NCI-H345 treated with DMSO at 0.1 percent for 48 hours (cell line): ENCODE results near the gene MS4A18.
"Not testable (repeated sequence)": the region's sequence is repeated elsewhere in the genome, so short reads cannot be mapped to it uniquely, and the experiment has no call there.

ENCODE experiments used
- DNase-seq: peaks from one replicate; lab custom pipeline; 2025; ENCODE audit not compliant: unreplicated experiment; lab: John Stamatoyannopoulos, UW

MS4A18 gene

DNA sequence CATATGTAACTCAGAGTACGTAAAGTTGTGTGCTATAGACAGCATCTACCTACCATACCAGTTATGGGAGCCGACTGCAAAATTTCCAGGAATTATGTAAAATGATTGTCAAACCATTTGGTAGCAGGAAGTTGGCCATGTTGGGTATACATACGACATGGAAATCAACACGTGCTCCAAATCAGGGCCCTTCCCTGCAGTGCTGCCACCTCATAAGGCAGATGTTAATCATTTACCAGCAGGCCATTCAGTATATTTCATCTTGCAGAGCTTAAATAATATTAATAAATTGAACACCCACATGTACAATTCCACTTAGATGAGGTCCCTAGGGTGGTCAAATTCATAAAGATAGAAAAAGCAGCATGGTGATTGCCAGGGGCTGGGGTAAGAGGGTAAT is 9.8 kb downstream of the MS4A18 start:
- DNase-seq = no peak

DNA sequence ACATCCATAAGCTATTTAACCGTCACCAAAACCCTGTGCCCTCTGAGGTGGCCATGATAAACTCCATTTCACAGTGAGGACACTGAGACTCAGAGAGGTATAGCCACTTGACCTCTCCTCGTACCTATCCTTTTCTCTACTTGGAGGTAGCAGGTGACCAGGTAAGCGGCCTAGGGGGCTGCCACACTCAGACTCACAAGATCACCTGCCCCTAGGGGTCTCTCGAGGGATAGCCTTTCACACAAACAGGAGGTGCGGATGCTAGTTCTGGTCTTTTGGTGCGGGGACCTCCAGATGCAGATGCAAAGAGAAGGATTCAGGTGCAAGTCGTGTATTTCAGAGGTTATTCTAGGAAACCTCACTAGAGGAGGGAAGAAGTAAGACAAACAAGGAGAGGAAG is 14.6 kb downstream of the MS4A18 start:
- DNase-seq = no peak

DNA sequence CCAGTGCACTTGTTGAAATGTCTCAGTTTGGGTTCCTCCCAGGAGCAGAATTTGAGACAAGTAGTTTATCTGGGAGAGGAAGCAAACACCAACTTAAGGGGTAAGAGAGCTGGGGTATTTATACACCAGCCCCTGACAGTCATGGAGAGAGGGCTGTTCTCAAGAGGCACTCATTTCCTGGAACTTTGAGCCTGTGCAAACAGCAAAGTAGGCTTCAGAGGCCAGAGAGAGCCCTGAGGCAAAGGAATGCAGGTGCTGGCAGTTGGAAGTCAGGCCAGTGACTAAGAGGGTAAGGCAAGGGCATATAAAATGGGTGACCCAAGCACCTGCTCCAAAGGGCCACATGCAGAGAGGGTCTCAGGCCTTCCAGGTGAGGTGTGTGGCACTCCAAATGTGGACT is 16.1 kb downstream of the MS4A18 start:
- DNase-seq = no peak

DNA sequence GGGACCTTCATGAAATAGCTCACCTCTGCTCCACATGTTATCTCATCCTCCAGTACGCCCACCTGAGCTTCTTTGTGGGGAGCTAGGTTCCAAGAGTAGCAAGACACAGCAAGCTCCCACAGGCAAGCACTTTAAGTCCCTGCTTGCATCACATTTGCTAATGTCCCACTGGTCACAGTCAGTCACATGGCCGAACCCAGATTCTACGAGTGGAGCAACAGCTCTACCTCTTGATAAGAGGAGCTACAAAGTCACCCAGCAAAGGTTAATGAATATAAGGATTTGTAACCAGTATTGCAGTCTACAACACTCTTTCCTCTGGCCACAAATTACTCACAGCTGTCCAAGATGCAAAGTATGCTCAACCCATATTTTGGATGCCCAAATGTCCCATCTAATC is 16.9 kb downstream of the MS4A18 start:
- no peak for DNase-seq

DNA sequence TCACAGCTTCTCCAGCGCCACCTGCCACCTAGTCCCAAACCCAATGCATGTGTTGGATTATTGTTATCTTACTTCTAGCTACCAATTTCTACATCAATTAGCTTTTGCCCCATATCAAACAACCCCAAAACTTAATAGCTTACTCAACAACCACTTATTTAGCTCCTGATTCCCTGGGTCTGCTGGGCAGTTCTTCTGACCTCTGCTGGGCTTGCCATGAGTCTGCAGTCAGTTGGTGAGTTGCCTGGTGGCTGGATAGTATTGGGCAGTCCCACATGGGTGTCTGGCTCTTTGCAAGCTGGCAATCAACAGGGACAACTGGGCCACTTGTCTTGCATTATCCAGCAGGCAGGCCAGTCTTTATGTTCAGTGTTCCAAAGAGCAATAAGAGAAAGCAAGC is 18.5 kb downstream of the MS4A18 start:
- DNase-seq = no peak

DNA sequence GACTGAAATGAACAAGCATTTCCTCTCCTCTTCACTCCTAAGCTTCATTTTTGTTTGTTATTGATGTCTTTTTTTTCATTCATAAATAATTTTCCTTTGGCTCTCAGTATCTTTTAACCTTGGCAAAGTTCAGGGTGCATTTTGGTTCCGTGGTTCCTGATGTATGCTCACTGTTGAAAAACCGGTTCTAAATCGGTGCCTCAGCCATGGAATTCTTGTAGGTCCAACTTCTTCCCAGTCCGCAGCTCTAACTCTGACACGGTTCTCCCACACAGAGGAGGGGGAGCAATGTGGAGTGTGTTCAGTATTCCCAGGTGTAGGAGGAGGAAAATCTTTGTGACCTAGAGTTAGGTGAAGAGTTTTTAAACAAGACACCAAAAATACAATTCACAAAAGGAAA is 19.6 kb downstream of the MS4A18 start:
- DNase-seq = no peak

DNA sequence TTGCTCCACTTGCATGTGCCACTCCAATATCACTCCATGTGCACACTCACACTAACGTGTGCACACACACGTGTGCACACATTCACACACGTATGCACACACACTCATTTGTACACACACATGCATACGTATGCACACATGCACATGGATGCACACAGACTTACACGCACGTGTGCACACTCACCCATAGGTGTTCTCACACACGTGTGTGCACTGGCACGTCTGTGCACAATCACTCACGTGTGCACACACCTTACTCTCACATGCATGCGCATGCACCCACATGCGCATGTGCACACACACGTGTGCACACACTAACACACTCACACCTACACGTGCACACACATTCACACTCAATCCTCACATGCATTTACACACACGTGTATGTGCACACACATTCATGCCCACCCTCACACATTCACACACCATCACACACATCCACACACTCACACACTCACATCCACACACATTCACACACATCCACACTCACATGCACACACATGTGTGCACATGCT is 22.9 kb downstream of the MS4A18 start:
- no peak for DNase-seq

DNA sequence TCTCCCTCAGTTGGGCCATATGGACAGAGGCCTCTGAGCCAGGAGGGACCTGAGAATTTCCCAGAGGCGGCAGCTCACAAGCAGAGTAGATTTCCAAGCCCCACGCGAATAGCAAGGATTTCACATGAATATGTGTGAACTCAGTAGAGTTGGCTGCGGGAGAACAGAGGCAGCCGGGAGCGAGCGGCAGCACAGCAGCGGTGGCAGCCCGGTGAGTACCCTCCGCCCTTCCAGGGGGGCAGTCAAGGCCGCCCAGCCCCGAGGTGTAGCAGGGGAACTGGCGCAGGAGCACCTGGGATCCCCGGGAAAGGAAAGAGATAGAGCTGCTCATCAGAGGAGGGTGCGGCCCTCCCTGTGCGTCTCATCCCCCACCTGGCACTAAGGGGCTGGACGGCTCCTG is 23.7 kb downstream of the MS4A18 start:
- no peak for DNase-seq

DNA sequence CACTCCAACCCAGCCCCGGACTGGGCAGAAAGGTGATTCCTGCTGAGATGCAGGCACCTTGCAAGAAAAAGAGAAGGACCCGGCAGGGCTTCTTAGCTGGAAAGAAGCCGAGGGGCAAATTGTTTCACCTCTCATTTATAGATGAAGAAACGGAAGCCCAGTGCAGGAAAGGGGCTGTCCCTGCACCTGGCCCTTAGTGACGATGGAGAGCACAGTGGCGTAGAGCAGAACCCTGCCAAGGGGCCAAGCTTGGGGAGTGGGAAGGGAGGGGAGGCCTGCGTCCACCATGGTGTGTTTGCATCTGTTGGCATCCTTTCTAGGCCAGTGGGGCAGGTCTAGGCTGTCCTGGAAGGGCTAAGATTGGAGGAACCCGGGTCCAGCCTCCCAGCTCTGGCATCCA is 24.3 kb downstream of the MS4A18 start:
- no peak for DNase-seq

DNA sequence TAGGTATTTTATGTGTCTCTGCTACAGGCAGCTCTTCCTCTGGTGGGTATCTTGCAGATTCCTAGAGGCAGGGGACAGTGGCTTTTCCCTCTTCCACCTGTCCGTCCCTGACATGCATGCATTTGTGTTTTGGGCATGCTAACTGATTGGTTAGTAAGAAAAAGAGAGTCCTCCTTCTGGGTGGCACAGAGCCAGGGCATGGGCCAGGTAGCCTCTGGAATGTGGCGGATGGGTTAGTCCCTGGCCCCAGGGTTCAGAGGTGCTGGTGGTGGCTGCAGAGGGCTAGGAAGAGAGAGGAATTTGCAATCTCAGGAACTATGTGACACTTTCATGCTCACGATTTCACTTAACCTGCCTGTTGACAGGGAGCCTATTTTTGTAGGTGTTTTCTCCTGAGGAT is 26.4 kb downstream of the MS4A18 start:
- DNase-seq = no peak

DNA sequence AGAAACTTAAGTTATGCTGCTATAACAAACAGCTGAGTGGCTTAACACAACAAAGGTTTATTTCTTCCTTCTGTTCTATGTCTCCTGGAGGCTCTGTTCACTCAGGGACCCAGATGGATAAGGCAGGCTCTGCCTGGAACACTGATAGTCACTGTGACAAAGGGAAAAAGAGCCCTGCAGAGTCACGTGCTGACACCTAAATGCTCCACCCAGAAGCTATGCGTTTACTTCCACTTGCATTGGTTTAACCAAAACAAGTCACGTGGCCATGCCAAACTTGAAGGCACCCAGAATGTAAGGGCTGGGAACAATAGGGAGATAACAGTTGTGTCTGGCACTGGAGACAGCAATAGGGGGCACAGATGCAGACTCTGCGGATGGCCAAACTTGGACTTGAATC is 28.8 kb downstream of the MS4A18 start:
- no peak for DNase-seq

DNA sequence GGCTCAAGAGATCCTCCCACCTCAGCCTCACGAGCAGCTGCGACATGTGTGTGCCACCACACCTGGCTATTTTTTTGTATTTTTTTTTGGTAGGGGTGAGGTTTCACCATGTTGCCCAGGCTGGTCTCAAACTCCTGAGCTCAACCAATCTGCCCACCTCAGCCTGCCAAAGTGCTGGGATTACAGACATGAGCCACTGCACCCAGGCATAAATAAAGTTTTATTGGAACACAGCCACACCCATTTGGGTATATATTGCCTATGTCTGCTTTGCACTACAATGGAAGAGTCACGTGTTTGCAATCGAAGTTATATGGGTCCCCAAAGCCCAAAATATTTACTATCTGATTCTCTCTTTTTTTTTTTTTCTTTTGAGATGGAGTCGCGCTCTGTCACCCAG is 30.4 kb downstream of the MS4A18 start:
- no peak for DNase-seq

DNA sequence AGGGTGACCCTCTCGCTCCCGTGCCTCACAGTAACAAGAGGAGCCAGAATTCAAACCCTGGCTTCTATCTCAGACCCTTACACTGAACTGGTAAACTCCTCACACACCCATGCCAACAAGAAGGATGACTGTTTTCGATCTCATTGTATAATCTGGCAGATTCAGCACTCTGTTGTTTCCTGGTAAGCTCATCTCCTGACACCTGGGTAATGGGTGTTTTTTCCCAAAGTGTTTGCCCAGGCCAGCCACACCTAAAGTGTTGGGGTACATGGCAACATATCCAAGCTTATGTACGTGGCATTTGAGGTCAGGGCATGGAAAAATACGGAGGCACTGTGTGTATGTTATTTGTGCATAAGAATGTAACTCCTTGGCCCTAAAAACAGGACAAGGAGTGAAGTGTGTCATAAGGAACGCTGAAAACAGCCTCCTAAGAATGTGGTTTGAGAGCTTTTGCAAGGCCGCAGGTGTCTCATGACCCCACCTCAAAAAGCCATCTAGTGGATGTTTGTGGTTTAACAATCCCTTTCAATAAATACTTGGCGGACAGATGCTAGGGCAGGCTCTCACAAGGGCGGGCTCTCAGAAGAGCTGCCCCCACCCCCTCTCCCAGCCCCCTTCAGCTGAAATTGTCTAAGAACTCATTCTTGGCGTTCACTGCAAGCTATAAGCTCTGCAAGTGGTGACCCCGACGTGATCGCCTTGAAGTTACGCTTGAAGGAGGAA is 31.9 kb downstream of the MS4A18 start, which contains the start of gene MS4A15:
Gene MS4A15 (plus strand): TSS at position 561 of the 726 bp plus-strand sequence. CDS start 6,867 bp downstream, outside the sequence.
- no peak for DNase-seq

DNA sequence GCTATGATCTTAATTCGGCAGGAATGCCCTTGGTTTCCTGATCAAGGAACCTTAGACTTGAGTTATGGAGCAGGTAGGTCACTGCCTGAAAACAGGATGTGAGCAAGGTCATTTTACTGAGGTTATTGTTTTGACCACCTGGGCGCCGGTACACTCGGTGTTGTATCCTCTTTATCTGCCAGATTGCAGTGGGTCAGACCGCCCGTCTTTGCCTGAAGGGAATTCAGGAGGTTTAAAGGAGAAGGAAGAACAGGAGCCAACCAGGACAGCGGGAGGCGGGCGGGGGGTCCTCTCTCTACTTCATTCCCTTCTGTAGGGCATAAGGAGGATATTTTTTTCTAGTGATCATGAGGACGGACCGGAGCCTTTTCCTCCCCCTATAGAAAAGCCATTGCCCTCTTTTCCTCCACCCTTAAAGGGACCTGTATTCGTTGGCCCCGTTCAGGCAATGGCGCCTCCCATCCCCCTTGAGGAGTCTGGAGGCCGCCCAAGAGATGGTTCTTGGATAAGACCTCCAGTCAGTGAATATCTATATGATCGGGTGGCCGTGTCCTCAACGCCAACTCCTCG is 32.8 kb downstream of the MS4A18 start:
- no peak for DNase-seq

DNA sequence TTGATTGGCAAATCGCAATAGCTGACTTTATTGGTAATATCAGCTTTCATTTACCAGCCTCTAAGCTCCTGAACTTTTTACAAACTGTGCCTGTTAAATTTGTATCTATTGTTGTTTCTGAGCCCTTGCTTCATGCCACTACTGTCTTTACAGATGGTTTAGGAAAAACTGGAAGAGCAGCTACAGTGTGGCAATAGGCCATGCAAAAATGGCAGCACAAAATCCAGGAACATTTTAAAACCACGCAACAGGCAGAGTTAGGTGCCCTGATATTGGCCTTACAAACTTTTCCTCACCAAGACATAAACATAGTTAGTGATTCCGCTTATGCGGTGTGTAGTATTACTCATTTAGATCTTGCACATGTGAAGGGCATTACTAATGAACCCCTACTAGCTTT is 34.2 kb downstream of the MS4A18 start:
- not testable (repeated sequence) for DNase-seq

DNA sequence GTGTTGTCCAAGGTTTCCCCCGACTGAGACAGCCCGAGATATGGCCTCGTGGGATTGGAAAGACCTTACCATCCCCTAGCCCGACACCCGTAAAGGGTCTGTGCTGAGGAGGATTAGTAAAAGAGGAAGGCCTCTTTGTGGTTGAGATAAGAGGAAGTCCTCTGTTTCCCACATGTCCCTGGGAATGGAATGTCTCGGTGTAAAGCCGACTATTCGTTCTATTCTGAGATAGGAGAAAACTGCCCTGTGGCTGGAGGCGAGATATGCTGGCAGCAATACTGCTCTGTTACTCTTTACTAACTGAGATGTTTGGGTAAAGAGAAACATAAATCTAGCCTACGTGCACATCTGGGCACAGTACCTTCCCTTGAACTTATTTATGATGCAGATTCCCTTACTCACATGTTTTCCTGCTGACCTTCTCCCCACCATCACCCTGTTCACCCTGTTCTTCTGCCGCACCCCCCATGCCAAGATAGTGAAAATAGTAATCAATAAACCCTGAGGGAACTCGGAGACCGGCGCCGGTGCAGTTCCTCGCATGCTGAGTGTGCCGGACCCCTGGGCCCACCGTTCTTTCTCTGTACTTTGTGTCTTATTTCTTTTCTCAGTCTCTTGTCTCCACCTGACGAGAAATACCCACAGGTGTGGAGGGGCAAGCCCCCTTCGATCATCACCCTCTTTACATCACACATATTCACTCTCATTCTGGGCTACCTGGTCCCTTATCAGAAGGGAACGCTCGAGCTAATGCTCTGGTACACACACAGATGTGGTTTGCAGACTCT is 35.1 kb downstream of the MS4A18 start:
- DNase-seq = not testable (repeated sequence)

DNA sequence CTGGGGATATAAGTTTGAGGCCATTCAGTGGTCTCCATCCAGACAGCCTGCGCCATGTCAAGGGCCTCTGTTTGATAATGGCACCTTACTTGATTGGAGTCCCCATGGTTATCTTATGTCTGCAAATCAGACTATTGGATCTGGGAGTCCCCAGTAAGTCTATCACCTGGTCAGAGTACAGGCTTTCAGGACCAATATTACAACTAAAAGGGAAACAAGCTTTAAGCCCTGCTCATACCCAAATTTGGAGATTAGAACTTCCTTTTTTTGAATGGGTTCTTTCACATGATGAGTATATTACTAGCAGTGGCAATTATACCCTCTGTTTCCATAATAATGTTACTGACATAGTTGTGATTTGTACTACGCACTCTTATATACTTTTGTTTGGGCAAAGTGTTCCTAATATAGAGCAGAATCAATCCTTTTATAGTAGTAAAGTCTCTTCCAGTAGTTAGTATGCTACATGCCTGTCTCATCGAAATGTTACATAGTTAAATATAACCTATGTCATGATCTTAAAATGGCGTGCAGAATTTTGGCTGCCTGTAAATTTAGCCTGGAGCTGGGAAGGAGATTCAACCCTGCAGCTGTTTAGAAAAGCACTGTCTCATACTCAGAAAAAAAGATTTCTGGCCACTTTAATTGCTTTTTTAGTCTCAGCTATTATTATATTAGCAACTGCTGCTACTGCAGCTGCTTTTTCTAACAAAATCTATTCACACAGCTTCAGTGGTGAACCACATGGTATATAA is 37.1 kb downstream of the MS4A18 start:
- no peak for DNase-seq

DNA sequence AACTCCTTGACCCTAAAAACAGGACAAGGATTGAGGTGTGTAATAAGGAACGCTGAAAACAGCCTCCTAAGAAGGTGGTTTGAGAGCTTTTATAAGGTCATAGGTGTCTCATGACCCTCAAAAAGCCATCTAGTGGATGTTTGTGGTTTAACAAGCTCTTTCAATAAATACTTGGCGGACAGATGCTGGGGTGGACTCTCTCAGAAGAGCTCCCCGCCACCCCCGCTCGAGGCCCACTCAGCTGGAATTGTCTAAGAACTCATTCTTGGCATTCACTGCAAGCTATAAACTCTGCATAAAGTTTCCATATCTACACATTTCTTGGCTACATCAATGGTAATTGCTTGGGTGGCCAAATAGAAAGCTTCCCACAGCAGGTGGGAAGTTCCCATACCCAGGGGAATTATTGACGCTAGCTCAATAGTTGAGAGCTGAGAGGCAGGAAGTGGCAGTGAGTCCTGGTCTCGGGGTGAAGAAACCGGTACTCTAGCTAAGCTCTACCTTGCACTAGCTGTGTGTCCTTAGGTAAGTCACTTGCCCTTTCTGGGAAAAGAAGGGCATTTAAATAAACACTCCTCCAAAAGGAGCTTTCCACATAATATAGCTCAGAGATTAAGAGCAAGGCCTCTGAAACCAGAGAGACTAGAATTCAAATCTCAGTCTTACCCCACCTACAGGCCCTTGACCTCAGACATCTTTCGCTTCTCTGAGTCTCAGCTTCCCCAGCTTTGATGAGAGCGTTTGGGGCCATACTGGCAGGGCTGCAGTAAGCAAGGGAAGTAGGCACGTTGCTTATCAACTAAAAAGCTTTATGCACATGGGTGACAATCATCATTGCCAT is 38.6 kb downstream of the MS4A18 start:
- no peak for DNase-seq

DNA sequence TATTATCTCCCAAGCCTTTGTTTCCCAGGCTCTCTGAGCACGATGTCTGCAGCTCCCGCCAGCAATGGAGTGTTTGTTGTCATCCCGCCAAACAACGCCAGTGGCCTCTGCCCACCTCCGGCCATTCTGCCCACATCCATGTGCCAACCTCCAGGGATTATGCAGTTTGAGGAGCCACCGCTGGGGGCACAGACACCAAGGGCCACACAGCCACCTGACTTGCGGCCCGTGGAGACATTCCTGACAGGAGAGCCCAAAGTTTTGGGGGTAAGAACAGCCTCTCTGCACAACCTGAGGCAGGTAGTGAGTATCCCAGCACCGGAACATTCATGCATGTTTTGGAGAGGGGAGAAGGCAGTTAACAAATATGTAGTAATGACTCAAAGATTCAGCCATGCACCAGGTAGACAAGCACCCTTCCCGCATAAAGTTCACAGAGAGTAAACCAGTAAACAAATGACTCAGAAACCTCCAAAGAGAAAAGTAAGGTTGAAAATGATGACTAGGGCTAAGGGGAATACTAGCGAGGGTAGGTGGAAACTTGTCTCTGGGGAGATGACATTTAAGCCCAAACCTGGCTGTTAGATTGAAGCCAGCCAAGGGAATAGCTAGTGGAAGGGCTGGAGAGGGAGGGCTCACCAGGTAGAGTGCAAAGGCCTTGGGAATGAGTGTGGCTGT is 39.3 kb downstream of the MS4A18 start:
- no peak for DNase-seq

DNA sequence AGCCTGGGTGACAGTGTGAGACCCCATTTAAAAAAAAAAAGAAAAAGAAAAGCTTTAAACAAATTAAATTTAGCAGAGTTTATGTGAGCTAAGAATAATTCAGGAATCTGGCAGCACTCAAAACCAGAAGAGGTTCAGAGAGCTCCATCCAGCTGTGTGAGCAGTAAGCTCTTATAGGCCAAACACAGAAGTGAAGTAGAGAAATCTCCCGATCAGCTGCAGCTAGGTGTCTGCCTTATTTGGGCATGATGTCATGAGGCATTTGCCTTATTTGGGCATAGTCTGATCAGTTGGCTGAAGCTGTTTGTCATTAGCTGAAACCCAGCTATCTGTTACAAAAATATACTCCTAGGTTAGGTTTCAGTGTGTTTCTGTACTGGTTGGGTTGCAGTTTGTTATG is 40.4 kb downstream of the MS4A18 start:
- no peak for DNase-seq
